ENCODE data around the gene XIRP2.

DNA sequence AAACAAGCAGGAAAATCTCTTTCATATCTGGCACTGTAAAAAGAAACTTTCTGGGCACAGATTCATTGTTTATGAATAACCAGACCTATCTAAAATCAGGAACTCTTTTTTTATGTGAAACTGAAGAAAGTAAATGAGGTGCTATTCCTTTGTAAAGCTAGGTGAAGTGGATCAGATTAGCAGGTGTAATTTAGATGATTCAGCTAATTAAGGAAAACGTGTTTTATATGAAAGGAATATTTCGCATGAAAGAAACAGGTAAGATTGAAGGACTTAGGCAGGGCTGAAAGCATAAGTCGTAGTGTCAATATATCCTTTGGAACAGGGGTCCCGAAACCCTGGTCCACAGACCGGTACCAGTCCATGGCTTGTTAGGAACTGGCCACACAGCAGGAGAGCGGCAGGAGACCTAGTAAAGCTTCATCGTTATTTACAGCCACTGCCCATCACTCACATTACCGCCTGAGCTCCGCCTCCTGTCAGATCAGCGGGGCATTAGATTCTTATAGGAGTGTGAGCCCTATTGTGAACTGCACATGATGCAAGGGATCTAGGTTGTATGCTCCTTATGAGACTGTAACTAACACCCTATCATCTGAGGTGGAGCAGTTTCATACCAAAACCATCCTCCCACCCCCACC is 20.3 kb upstream of the XIRP2 start:
- no peak for TF ChIP-seq POLR2A (IDR thresholded peaks at IDR 0.05)
- TF ChIP-seq POLR2AphosphoS5 (IDR thresholded peaks at IDR 0.05): no peak
- TF ChIP-seq EP300 (IDR thresholded peaks at IDR 0.05): no peak
- TF ChIP-seq, protein P1, sequence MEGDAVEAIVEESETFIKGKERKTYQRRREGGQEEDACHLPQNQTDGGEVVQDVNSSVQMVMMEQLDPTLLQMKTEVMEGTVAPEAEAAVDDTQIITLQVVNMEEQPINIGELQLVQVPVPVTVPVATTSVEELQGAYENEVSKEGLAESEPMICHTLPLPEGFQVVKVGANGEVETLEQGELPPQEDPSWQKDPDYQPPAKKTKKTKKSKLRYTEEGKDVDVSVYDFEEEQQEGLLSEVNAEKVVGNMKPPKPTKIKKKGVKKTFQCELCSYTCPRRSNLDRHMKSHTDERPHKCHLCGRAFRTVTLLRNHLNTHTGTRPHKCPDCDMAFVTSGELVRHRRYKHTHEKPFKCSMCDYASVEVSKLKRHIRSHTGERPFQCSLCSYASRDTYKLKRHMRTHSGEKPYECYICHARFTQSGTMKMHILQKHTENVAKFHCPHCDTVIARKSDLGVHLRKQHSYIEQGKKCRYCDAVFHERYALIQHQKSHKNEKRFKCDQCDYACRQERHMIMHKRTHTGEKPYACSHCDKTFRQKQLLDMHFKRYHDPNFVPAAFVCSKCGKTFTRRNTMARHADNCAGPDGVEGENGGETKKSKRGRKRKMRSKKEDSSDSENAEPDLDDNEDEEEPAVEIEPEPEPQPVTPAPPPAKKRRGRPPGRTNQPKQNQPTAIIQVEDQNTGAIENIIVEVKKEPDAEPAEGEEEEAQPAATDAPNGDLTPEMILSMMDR (IDR thresholded peaks at IDR 0.05): no peak
